ENCODE results near the gene NFIC. TPM values are rescaled to one million over a fixed set of nuclear protein-coding genes. Genes with fewer than 3 reads are reported as not detected.
A peak's percentile ranks its signal among the peaks of the same experiment; 100 is the strongest.
"Not testable (repeated sequence)": the region's sequence is repeated elsewhere in the genome, so short reads cannot be mapped to it uniquely, and the experiment has no call there.

The NFIC gene
- total RNA-seq, result 11.9 and 18.2 TPM in 2 replicates

DNA sequence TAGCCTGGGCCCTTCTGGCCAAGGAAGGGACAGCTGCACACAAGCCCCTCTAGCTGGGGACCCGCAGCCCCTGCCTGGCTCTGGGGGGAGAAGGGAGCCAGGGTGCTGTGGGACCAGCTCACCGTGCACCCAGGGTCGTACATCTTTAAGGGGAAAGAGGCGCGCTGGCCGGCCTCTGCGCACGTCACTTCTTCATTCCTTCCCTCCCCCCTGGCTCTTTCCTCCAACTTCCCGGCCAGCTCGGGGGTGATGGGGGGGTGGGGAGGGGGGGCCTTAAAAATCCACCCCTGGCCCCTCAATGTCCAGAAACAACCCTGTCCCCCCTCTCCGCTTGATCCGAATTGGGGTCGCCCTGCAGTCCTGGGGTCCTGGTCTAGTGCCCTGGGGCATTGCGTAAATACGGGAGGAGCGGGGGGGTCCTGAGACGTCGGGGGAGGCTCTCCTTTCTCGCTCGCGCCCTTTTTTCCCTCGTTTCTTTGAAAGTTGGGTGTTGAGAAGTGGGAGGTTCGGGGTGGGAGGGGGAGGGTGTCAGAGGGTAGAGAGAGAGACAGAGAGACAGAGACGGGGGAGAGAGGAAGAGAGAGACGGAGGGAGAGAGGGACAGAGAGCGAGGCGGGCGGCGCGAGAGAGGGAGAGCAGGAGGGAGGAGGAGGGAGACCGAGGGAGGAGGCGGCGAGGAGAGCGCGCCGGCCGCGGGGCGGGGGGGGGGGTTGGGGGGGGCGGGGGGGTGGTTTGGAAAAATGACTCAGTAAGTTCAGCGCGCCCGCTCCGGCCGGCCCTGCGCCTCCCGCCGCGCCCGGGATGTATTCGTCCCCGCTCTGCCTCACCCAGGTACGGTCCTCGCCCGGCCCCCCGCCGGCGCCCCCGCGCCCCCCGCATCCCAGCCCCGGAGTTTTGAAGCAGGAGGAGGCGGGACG, at the start of gene NFIC:
Gene NFIC, plus strand, starts transcription at position 748 of the 917 bp plus-strand sequence. Its CDS starts 54 bp downstream, at position 802.
- DNase-seq (ENCODE audit: low read depth in 2 of 2), result peak in 1 of 2 donors; percentile 62

DNA sequence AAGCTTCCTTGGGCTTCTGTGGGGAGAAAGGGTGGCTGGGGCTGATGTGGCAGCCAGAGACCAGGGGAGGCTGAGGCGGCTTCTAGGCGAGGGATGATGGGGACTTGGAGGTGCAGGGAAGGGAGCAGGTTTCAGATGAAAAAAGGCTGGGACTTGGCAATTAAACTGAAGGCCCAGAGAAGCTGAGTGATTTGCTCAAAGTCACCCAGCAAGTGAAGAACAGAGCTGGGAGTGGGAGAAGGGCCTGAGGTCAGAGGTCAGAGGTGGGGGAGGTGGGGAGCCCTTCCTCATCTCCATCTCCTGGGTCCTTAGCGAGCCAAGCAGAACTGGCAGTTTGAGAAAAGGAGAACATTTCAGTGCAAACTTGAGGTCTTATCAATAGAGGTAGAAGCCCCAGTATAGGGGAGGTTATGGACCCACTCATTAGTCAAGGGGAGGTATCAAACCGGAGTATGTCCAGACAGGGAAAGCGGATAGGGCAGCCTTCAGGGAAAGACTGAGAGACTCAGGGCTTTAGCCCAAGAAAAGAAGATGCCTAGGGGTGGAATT, 49.6 kb upstream of the NFIC start:
- DNase-seq (ENCODE audit: low read depth in 2 of 2), result no peak

DNA sequence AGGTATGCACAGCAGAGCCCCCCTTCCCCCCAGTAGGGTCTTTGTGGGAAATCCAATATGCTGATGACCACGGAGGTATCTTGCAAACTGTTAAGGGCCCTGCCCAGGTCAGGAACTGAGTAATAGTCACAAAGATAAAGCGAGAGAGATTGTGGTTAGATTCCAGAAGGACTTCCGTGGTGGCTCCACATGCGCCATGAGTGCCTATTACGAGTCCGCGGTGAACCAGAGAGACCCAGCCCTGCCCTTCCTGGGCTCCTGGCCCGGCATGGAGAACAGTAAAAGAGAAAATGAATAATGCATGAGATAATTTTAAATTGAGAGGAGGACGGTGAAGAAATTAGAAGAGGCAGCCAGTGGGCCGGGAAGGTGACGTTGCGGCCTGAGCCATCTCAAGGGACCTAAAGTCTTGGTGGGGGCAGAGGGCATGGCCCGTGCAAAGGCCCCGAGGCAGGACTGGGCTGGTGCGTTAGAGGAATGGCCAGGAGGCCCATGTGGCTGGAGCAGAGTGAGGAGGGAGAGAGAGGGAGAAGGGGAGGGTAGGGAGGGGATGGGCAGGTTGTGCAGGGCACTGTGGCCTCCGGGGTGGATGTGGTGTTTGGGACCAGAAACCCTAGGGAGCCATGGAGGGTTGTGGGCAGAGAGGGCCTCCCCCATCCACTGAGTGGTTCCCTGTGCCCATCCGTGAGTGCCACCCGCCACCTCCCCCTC, 46.6 kb upstream of the NFIC start:
- no peak for DNase-seq (ENCODE audit: low read depth in 2 of 2)

DNA sequence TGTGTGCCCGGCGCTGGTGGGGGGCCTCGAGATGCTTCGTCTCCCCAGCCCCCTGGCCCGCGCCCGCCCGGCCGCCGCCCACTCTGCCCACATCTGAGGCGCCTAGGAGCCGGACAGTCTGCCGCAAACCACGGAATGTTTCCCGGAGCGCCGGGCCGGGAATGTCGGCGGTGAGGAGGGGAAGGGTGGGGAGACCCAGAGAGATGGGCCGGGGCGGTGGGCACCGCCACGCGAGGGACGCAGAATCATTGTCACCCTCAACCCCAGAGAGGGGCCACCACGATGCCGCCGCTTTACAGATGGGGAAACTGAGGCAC, 46.1 kb upstream of the NFIC start:
- no peak for DNase-seq (ENCODE audit: low read depth in 2 of 2)

DNA sequence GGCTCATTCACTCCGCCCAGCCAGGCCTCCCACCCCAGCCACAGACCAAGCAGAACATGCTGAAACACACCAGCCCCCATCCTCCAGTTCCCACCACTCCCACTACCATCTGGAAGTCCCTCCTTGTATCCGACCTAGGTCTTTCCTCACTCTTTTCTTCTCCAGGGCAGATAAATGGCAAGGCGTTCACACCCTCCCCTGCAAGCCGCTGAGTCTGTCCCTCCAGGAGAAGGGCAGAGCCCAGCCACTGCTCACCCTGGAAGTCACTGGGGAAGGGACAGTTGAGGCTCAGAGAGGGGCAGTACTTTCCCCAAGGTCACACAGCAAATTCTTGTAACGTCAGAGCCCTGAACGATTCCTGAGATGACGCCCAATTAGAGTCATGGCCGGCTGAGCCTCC, 45.5 kb upstream of the NFIC start:
- no peak for DNase-seq (ENCODE audit: low read depth in 2 of 2)

DNA sequence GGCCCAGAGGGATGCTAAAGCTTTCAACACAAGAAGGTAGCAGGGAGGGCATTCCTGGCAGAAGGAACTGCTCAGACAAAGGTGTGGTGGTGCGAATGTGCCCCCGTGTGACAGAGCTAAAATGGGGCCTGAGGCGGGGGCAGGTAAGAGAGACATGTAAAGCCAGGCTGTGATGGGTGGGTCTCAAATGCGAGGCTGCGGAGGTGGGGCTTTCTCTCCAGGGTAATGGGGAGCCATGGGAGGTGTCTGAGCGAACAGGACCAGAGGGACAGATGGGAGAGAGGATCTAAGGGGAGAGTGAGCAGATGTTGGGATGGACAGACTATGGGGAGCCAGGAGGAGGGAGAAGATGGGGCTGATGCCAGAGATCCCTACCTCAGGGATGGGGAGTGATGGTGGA, 44.7 kb upstream of the NFIC start:
- no peak for DNase-seq (ENCODE audit: low read depth in 2 of 2)

DNA sequence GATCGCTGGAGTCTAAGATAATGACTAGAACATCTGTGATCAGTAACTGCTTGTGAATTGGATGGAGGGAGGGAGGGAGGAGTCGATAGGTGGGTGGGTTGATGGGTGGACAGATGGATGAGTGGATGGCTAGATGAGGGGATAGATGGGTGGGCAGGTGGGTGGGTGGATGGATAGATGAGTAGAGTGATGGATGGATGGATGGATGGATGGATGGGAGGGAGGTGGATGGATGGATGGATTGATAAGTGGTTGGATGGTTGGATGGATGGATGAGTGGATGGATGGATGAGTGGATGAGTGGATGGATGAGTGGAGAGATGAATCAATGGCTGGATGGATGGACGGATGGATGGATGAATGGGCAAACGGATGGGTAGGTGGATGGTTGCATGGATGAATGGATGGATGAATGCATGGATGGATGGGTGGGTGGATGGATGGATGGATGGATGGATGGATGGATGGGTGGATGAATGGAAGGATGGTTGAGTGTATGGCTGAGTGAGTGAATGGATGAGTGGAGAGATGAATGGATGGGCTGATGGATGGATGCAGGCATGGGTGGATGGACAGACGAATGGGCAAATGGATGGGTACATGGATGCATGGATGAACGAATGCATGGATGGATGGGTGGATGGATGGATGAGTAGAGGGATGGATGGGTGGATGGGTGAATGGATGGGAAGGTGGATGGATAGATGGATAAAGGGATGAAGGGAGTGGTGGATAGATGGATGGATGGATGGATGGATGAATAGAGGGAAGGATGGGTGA, 44.0 kb upstream of the NFIC start:
- DNase-seq (ENCODE audit: low read depth in 2 of 2), result no peak

DNA sequence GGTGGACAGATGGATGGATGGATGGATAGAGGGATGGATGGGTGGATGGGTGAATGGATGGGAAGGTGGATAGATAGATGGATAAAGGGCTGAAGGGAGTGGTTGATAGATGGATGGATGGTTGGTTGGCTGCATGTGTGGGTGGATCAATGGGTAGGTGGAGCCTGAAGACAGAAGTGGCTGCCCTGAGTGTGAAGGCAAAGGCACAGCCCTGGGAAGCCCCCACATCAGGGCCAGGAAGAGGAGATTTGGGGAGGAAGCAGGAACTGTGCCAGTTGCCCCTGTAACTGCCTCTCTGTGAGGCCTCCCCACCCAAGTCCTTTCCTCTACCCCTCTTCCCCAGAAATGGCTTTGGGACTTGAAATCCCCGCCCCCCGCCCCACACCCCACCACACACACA, 43.4 kb upstream of the NFIC start:
- no peak for DNase-seq (ENCODE audit: low read depth in 2 of 2)

DNA sequence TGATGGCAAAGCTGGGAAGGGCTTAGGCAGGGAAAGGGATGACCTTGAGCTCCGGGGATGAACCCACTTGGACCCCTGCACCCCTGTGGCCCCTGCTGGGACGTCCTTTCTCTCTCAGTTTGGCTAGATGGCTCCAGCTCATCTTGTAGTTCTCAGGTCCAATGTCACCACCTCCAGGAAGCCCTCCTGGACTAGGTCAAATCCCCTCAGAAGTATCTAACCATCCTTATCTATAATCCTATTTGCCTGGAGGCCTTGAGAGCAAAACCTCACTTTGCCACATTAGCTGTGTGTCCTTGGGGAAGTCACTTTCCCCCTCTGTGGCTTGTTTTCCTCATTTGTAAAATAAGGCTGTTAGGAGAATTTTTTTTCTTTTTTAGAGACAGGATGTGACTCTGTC, 42.7 kb upstream of the NFIC start:
- DNase-seq (ENCODE audit: low read depth in 2 of 2), result no peak

DNA sequence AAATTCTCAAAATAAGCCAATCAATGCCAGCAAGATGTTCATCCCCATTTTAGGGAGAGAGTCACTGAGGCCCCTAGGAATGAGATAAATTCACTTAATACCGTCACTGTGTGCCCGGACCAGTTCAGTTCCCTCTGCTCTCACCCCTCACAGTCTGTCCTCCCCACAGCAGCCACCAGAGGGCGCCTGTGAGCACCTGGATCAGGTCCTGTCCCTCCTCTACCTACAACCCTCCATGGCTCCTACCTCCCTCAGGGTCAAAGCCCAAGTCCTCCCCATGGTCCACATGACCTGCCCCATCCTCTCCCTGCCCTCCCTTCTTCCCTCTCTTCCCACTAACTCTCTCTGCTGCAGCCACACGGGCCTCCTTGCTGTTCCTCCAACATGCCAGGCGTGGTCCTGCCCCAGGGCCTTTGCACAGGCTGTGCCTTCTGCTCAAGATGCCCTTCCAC, 42.0 kb upstream of the NFIC start:
- peak in 1 of 2 donors; percentile 35 for DNase-seq (ENCODE audit: low read depth in 2 of 2)

DNA sequence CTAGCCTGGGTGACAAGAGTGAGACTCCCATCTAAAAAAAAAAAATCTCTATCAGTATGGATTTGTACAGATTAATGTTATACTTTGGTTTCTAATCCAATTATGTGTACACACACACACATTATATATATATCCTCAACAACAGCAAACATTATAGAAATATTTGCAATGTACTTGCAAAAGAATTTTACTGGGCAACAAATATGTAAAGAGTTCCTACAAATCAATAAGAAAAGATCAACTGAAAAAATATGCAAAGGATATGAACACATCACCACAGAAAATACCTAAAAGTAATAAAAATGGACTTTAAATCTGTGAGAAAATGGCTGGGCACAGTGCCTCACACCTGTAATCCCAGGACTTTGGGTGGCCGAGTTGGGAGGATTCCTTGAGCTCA, 40.9 kb upstream of the NFIC start:
- no peak for DNase-seq (ENCODE audit: low read depth in 2 of 2)

DNA sequence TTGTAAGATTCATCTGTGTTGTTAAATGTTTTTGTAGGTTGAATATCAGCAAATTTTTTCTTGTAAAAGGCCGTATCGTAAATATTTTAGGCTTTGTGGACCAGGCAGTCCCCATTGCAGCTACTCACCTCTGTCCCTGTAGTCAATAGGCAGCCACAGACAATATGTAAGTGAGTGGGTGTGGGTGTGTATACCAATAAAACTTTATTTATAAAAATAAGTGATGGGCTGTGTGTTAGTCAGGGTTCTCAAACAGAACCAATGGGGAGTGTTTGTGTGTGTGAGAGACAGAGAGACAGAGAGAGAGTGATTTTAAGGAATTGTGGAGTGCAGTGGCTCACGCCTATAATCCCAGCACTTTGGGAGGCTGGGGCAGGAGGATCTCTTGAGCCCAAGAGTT, 37.6 kb upstream of the NFIC start:
- DNase-seq (ENCODE audit: low read depth in 2 of 2), result no peak

DNA sequence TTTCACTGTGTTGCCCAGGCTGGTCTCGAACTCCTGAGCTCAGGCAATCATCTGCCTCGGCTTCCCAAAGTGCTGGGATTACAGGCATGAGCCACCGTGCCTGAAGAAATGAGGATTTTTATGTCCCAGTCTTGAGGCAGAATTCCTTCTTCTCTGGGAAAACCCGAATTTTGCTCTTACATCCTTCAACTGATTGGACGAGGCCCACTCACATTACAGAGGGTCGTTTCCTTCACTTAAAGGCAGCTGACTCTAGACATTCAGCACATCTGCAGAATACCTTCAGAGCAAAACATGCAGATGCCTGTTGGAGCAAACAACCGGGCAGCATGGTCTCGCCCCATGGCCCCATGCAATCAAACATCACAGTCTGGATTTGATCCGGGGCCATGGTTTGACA, 36.3 kb upstream of the NFIC start:
- DNase-seq (ENCODE audit: low read depth in 2 of 2), result no peak

DNA sequence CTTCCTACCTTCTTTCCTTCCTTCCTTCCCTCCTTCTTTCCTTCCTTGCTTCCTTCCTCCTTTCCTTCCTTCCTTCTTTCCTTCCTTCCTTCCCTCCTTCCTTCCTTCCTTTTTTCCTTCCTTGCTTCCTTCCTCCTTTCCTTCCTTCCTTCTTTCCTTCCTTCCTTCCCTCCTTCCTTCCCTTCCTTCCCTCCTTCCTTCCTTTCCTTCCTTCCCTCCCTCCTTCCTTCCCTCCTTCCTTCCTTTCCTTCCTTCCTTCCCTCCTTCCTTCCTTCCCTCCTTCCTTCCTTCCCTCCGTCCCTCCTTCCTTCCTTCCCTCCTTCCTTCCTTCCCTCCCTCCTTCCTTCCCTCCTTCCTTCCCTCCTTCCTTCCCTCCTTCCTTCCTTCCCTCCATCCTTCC, 34.2 kb upstream of the NFIC start:
- not testable (repeated sequence) for DNase-seq (ENCODE audit: low read depth in 2 of 2)

DNA sequence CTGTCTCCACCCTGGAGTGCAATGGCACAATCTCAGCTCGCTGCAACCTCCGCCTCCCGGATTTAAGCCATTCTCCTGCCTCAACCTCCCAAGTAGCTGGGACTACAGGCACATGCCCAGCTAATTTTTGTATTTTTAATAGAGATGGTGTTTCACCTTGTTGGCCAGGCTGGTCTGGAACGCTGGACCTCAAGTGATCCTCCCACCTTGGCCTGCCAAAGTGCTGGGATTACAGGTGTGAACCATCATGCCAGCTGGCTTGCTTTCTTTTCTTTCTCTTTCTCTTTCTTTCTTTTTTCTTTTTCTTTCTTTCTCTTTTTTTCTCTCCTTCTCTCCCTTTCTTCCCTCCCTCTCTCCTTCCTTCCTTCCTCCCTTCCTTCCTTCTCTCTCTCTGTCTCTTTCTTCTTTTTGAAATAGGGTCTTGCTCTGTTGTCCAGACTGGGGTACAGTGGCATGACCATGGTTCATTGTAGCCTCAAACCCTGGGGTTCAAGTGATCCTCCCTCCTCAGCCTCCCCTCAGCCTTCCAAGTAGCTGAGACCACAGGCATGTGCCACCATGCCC, 33.3 kb upstream of the NFIC start:
- DNase-seq (ENCODE audit: low read depth in 2 of 2), result no peak

DNA sequence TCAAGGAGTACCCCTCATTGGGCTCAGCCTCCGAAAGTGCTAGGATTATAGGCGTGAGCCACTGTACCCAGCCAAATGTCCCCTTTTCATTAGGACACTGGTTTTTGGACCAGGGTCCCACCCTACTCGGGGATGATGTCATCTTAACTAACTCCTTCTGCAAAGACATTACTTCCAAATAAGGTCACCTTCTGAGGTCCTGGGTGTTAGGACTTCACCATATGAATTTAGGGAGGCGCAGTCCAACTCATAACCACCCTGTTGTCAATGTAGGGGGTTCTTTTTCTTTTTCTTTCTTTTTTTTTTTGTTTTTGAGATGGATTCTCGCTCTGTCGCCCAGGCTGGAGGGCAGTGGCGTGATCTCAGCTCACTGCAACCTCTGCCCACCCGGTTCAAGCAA, 32.7 kb upstream of the NFIC start:
- DNase-seq (ENCODE audit: low read depth in 2 of 2), result no peak

DNA sequence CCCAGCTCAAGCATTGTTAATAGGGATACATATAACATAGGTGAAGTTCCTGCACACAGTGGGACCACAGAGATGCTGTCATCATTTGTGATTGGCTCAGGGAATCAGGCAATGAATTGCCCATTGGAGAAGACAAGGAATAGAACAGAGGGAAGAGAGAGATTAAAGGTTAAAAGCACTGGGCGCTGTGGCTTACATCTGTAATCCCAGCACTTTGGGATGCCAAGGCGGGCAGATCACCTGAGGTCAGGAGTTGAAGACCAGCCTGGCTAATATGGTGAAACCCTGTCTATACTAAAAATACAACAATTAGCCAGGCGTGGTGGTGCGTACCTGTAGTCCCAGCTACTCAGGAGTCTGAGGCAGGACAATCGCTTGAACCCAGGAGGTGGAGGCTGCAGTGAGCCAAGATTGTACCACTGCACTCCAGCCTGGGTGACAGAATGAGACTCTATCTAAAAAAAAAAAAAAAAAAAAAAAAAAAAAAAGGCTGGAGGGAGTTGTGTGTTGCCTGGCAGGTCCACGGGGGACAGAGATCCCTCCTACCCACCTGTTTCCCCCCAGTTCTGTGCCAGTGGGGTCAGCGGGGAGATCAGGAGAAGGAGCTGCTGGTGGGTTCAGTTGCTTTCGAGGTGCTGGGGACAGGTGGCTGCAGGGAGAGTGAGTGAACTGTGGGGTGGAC, 31.5 kb upstream of the NFIC start:
- not testable (repeated sequence) for DNase-seq (ENCODE audit: low read depth in 2 of 2)

DNA sequence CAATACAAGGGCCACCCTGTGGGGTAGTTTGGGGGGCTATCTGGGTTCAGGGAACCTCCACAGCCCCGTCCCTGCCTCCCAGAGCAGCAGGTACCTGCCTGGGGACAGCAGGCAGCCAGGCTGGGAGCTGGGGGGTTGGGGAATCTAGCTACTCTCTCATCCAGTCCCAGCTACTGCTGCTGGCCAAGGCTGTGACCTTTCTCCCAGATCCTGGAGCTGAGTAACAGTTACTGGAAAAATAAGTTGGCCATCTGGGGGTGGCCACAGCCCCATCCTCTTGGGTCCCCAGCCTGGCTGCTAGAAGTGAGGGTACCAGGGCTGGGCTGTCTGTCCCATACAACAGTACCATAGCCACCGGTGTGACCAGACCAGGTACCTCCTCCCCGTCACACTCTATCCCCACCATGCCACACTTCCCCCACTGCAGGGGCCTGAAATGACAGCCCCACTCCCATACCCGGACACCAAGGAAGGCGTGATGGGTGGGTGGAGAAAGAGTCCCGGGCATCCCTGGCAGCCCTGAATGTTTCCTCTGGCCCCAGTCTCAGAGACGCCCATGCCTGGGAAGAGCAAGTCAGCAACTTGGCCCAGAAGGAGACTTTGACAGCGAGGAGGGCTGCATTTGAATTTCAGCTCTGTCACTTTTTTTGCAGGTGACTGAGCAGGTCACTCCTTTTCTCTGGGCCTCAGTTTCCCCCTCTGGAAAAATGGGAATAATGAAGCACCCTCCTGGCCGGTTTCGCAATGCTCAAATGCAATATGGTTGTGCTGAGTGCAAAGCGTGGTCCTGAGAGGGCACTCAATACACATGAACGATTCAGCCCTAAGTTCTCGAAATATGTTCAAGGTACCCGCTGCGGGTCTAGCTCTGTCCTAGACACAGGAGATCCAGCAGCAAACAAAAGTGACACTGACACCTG, 30.7 kb upstream of the NFIC start:
- DNase-seq (ENCODE audit: low read depth in 2 of 2), result no peak

DNA sequence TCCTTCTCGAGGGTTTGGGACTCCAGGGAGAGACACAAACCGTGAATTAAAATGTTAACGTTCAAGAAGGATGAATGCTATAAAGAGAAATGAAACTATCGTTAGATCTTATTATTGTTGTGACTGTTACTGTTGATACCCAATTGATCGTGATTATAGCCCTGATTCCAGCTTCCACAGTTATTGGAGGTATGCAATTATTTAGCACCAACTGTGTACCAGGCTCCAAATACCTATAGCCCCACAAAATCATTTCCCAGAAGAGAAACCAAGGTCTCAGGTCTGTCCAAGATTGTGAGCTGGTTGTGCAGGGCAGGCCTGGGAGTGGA, 30.1 kb upstream of the NFIC start:
- DNase-seq (ENCODE audit: low read depth in 2 of 2), result no peak
